ENCODE data around the gene PFKM. TPM values are rescaled to one million over a fixed set of nuclear protein-coding genes. Genes with fewer than 3 reads are reported as not detected.

Gene PFKM
- 78.0 and 98.5 TPM in 2 replicates for total RNA-seq

GRCh38 chr12:48119078-48119833 lies at the start of gene PFKM:
TSS of gene PFKM (plus strand) at chr12:48119364. CDS start at chr12:48122775, 3,411 bp downstream.

GRCh38 chr12:48105867-48106680 lies 13.1 kb upstream of the PFKM start, which contains the start of gene SENP1:
TSS of gene SENP1 (minus strand) at chr12:48106079. CDS start at chr12:48101472, 4,607 bp downstream.

GRCh38 chr12:48157018-48157888 lies 38.1 kb downstream of the PFKM start, which contains the start of gene ASB8:
TSS of gene ASB8 (minus strand) at chr12:48157515. CDS start at chr12:48153496, 4,019 bp downstream.

GRCh38 chr12:48183091-48183875 lies 64.1 kb downstream of the PFKM start, which contains the start of gene CCDC184:
TSS of gene CCDC184 (plus strand) at chr12:48183644. CDS start at chr12:48184123, 479 bp downstream.

Other genes starting within 250 kb of the PFKM start
- gene VDR, start 214.4 kb upstream of the PFKM start, total RNA-seq: under 0.01 and 0.30 TPM in 2 replicates
- gene TMEM106C, start 155.8 kb upstream of the PFKM start, total RNA-seq: 94.5 and 164 TPM in 2 replicates
- gene COL2A1, start 114.9 kb upstream of the PFKM start, total RNA-seq: not detected in 2 replicates
- gene SENP1, start 13.3 kb upstream of the PFKM start, total RNA-seq: 14.3 and 14.9 TPM in 2 replicates
- 11.4 and 15.5 TPM in 2 replicates for gene ASB8, start 38.2 kb downstream of the PFKM start, total RNA-seq
- gene CCDC184, start 64.3 kb downstream of the PFKM start, total RNA-seq: under 0.01 and 0.76 TPM in 2 replicates
- under 0.01 TPM in 1 of 2 replicates, not detected in the other for gene OR10AD1, start 83.9 kb downstream of the PFKM start, total RNA-seq
- gene ZNF641, start 231.6 kb downstream of the PFKM start, total RNA-seq: 4.2 and 22.8 TPM in 2 replicates

Data from epithelial cell of umbilical artery (primary cell).